ENCODE results near the gene ULK4. TPM values are rescaled to one million over a fixed set of nuclear protein-coding genes. Genes with fewer than 3 reads are reported as not detected.
A peak's percentile ranks its signal among the peaks of the same experiment; 100 is the strongest.
"Not testable (repeated sequence)": the region's sequence is repeated elsewhere in the genome, so short reads cannot be mapped to it uniquely, and the experiment has no call there.

ULK4 gene
- polyA plus RNA-seq, 1 of the 3 experiments (the other 2 are of a cell fraction), result 6.2 TPM

DNA sequence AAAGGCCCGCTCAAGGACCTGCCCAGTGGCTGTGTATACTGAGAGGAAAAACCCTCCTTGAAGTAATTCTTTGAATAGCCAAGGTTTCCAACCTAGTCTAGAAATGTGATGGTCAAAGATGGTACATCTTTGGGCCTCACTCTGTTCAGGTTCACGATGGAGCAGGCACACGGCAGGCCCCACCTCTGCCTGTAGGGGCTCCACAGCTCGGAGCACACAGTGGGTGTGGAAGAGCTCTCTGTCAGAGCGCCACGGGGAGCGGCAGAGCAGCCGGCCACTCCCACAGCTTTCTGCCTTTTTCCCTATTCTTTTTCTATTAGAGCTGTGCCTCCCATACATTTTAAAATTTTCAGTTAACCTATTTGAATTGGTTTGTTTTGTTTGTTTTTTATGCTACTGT lies 673.1 kb downstream of the ULK4 start:
- H3K4me1 ChIP-seq (ENCODE audit: control insufficient read depth in 1 of 2, insufficient read depth in 2 of 2, low read depth in 1 of 2, low read length in 1 of 2), result no peaks in the 10 kb centered on the region
- H3K36me3 ChIP-seq (replicated peaks in 1 of 2; ENCODE audit: control insufficient read depth in 1 of 2, insufficient read depth in 2 of 2, low read length in 1 of 2), result no peaks in the 10 kb centered on the region
- H3F3A ChIP-seq (replicated peaks; ENCODE audit: insufficient read depth), result no peaks in the 10 kb centered on the region
- no peaks in the 10 kb centered on the region for H3K79me2 ChIP-seq (ENCODE audit: insufficient read depth)
- no peak overlapping the region for H3K27ac ChIP-seq (ENCODE audit: low read depth in 2 of 2, low read length in 1 of 2)
- no peak for TF ChIP-seq FOXM1 (IDR thresholded peaks at IDR 0.05; ENCODE audit: low read depth)
- TF ChIP-seq TCF12 (IDR thresholded peaks at IDR 0.05), result no peak
- no peak for TF ChIP-seq TEAD4 (IDR thresholded peaks at IDR 0.05; ENCODE audit: borderline replicate concordance, insufficient read depth)
- no peak for TF ChIP-seq JUND (IDR thresholded peaks at IDR 0.05)
- TF ChIP-seq, protein P1, sequence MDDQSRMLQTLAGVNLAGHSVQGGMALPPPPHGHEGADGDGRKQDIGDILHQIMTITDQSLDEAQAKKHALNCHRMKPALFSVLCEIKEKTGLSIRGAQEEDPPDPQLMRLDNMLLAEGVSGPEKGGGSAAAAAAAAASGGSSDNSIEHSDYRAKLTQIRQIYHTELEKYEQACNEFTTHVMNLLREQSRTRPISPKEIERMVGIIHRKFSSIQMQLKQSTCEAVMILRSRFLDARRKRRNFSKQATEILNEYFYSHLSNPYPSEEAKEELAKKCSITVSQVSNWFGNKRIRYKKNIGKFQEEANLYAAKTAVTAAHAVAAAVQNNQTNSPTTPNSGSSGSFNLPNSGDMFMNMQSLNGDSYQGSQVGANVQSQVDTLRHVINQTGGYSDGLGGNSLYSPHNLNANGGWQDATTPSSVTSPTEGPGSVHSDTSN (IDR thresholded peaks at IDR 0.05), result no peak
- no peak overlapping the region for H2AFZ ChIP-seq (ENCODE audit: low read depth)
- POLR2A ChIA-PET, result no interaction called here
- H3K4me2 ChIP-seq, result no peak overlapping the region
- H4K20me1 ChIP-seq (ENCODE audit: insufficient read depth), result no peaks in the 10 kb centered on the region
- DNase-seq, result no peak
- no peaks in the 10 kb centered on the region for H3K27me3 ChIP-seq (ENCODE audit: insufficient read depth)
- CTCF ChIA-PET, result no interaction called here
- no peak overlapping the region for H3K9ac ChIP-seq
- 89% methylated on average over 7 of the region's 8 CpGs for WGBS (ENCODE audit: low lambda C conversion rate)
- no peak overlapping the region for H3K4me3 ChIP-seq (ENCODE audit: low read depth in 2 of 2, low read length in 1 of 2)
- H3K9me3 ChIP-seq, result no peaks in the 10 kb centered on the region
- H3K9me2 ChIP-seq, result no peaks in the 10 kb centered on the region

DNA sequence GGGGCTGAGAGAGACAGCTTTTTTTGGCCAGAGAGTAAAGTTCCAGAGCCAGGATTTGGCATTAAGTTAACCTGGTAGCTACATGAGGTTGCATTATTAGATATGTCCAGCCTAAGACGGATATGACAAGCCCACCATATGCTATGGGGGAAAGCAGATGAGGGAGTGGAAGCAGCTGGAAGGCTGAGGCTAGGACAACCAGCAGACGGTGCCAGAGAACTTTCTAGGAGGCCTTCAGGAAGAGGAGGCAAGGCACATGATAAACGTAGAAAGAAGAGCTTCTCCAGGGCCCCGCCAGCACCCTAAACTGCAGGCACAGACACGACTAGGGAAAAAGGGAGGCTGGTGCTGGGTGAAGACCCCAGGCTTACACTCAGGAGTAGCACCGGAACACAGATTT lies 675.6 kb downstream of the ULK4 start:
- Histone ChIP-seq H3K9me3 (no peaks in the 10 kb centered on the region), H3F3A (replicated peaks; ENCODE audit: insufficient read depth) (no peaks in the 10 kb centered on the region), H3K79me2 (ENCODE audit: insufficient read depth) (no peaks in the 10 kb centered on the region), H3K27ac (ENCODE audit: low read depth in 2 of 2, low read length in 1 of 2) (no peak overlapping the region), H3K27me3 (ENCODE audit: insufficient read depth) (no peaks in the 10 kb centered on the region), H3K9me2 (no peaks in the 10 kb centered on the region), H4K20me1 (ENCODE audit: insufficient read depth) (no peaks in the 10 kb centered on the region), H3K9ac (no peak overlapping the region), H2AFZ (ENCODE audit: low read depth) (no peak overlapping the region), H3K36me3 (replicated peaks in 1 of 2; ENCODE audit: control insufficient read depth in 1 of 2, insufficient read depth in 2 of 2, low read length in 1 of 2) (no peaks in the 10 kb centered on the region), H3K4me3 (ENCODE audit: low read depth in 2 of 2, low read length in 1 of 2) (no peak overlapping the region), H3K4me2 (no peak overlapping the region), H3K4me1 (ENCODE audit: control insufficient read depth in 1 of 2, insufficient read depth in 2 of 2, low read depth in 1 of 2, low read length in 1 of 2) (no peaks in the 10 kb centered on the region)
- WGBS (ENCODE audit: low lambda C conversion rate), result 68% methylated on average over 6 of the region's 6 CpGs
- TF ChIP-seq, protein P2, sequence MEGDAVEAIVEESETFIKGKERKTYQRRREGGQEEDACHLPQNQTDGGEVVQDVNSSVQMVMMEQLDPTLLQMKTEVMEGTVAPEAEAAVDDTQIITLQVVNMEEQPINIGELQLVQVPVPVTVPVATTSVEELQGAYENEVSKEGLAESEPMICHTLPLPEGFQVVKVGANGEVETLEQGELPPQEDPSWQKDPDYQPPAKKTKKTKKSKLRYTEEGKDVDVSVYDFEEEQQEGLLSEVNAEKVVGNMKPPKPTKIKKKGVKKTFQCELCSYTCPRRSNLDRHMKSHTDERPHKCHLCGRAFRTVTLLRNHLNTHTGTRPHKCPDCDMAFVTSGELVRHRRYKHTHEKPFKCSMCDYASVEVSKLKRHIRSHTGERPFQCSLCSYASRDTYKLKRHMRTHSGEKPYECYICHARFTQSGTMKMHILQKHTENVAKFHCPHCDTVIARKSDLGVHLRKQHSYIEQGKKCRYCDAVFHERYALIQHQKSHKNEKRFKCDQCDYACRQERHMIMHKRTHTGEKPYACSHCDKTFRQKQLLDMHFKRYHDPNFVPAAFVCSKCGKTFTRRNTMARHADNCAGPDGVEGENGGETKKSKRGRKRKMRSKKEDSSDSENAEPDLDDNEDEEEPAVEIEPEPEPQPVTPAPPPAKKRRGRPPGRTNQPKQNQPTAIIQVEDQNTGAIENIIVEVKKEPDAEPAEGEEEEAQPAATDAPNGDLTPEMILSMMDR (IDR thresholded peaks at IDR 0.05), result no peak
- TF ChIP-seq RAD21 (IDR thresholded peaks at IDR 0.05; ENCODE audit: low read length) (peak; percentile 27), TCF12 (IDR thresholded peaks at IDR 0.05) (no peak), YY1 (IDR thresholded peaks at IDR 0.05; ENCODE audit: low read depth) (no peak), GATA2 (CRISPR knock-in tag; IDR thresholded peaks at IDR 0.05) (no peak)
- TF ChIP-seq, protein P1 (IDR thresholded peaks at IDR 0.05), result no peak
- TF ChIP-seq, protein P3, sequence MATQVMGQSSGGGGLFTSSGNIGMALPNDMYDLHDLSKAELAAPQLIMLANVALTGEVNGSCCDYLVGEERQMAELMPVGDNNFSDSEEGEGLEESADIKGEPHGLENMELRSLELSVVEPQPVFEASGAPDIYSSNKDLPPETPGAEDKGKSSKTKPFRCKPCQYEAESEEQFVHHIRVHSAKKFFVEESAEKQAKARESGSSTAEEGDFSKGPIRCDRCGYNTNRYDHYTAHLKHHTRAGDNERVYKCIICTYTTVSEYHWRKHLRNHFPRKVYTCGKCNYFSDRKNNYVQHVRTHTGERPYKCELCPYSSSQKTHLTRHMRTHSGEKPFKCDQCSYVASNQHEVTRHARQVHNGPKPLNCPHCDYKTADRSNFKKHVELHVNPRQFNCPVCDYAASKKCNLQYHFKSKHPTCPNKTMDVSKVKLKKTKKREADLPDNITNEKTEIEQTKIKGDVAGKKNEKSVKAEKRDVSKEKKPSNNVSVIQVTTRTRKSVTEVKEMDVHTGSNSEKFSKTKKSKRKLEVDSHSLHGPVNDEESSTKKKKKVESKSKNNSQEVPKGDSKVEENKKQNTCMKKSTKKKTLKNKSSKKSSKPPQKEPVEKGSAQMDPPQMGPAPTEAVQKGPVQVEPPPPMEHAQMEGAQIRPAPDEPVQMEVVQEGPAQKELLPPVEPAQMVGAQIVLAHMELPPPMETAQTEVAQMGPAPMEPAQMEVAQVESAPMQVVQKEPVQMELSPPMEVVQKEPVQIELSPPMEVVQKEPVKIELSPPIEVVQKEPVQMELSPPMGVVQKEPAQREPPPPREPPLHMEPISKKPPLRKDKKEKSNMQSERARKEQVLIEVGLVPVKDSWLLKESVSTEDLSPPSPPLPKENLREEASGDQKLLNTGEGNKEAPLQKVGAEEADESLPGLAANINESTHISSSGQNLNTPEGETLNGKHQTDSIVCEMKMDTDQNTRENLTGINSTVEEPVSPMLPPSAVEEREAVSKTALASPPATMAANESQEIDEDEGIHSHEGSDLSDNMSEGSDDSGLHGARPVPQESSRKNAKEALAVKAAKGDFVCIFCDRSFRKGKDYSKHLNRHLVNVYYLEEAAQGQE (IDR thresholded peaks at IDR 0.05; ENCODE audit: low read depth, low read length), result no peak
- TF ChIP-seq, protein P4, sequence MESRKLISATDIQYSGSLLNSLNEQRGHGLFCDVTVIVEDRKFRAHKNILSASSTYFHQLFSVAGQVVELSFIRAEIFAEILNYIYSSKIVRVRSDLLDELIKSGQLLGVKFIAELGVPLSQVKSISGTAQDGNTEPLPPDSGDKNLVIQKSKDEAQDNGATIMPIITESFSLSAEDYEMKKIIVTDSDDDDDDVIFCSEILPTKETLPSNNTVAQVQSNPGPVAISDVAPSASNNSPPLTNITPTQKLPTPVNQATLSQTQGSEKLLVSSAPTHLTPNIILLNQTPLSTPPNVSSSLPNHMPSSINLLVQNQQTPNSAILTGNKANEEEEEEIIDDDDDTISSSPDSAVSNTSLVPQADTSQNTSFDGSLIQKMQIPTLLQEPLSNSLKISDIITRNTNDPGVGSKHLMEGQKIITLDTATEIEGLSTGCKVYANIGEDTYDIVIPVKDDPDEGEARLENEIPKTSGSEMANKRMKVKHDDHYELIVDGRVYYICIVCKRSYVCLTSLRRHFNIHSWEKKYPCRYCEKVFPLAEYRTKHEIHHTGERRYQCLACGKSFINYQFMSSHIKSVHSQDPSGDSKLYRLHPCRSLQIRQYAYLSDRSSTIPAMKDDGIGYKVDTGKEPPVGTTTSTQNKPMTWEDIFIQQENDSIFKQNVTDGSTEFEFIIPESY (IDR thresholded peaks at IDR 0.05; ENCODE audit: borderline replicate concordance, low read depth), result no peak
- ChIA-PET POLR2A (no interaction called here), CTCF (interaction anchor here (0.9 kb wide), 1 partner anchor 17 kb away, joined by 3 read pairs; no protein-coding TSS in a partner anchor)
- no peak for DNase-seq

DNA sequence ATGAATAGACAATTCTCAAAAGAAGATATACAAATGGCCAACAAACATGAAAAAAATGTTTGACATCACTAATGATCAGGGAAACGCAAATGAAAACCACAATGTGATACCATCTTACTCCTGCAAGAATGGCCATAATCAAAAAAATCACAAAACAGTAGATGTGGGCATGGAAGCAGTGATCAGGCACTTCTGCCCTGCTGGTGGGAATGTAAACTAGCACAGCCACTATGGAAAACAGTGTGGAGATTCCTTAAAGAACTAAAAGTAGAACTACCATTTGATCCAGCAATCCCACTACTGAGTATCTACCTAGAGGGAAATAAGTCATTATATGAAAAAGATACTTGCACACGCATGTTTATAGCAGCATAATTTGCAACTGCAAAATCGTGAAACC lies 677.0 kb downstream of the ULK4 start:
- H3K27ac ChIP-seq (ENCODE audit: low read depth in 2 of 2, low read length in 1 of 2); H3F3A ChIP-seq (replicated peaks; ENCODE audit: insufficient read depth); H4K20me1 ChIP-seq (ENCODE audit: insufficient read depth); H3K27me3 ChIP-seq (ENCODE audit: insufficient read depth); CTCF ChIA-PET; H3K4me2 ChIP-seq; H3K9me3 ChIP-seq; H3K36me3 ChIP-seq (replicated peaks in 1 of 2; ENCODE audit: control insufficient read depth in 1 of 2, insufficient read depth in 2 of 2, low read length in 1 of 2); H3K9ac ChIP-seq; H3K4me3 ChIP-seq (ENCODE audit: low read depth in 2 of 2, low read length in 1 of 2); H2AFZ ChIP-seq (ENCODE audit: low read depth); POLR2A ChIA-PET; H3K9me2 ChIP-seq; H3K4me1 ChIP-seq (ENCODE audit: control insufficient read depth in 1 of 2, insufficient read depth in 2 of 2, low read depth in 1 of 2, low read length in 1 of 2); DNase-seq; H3K79me2 ChIP-seq (ENCODE audit: insufficient read depth): not testable (repeated sequence)
- WGBS (ENCODE audit: low lambda C conversion rate), result 70% methylated on average over 3 of the region's 3 CpGs
